Measurements from ENCODE around the gene ZNF536. TPM values are rescaled to one million over a fixed set of nuclear protein-coding genes. Genes with fewer than 3 reads are reported as not detected.

Gene ZNF536
- total RNA-seq, 1 experiment from 2014 or later, result not detected

- no peak for DNase-seq (ENCODE audit: low spot score)
- in situ Hi-C loops (cut with HindIII; ENCODE audit: low sequenced_read_pairs), result no loop called here
These were observed 12.2 kb upstream of the ZNF536 start for GRCh38 chr19:30359936-30360335.

GRCh38 chr19:30360376-30361106, 11.6 kb upstream of the ZNF536 start:
- no peak for DNase-seq (ENCODE audit: low spot score)
- in situ Hi-C loops (cut with HindIII; ENCODE audit: low sequenced_read_pairs), result no loop called here

- no peak for DNase-seq (ENCODE audit: low spot score)
- in situ Hi-C loops (cut with HindIII; ENCODE audit: low sequenced_read_pairs), result no loop called here
These were observed 11.1 kb upstream of the ZNF536 start for GRCh38 chr19:30361107-30361447.

- DNase-seq (ENCODE audit: low spot score), result no peak
- in situ Hi-C loops (cut with HindIII; ENCODE audit: low sequenced_read_pairs), result no loop called here
These were observed 10.5 kb upstream of the ZNF536 start for GRCh38 chr19:30361721-30362120.

GRCh38 chr19:30362156-30362754, 9.9 kb upstream of the ZNF536 start:
- no peak for DNase-seq (ENCODE audit: low spot score)
- in situ Hi-C loops (cut with HindIII; ENCODE audit: low sequenced_read_pairs), result no loop called here

- in situ Hi-C loops (cut with HindIII; ENCODE audit: low sequenced_read_pairs), result no loop called here
- DNase-seq (ENCODE audit: low spot score), result no peak
These were observed 9.1 kb upstream of the ZNF536 start for GRCh38 chr19:30363073-30363472.

- DNase-seq (ENCODE audit: low spot score), result no peak
- in situ Hi-C loops (cut with HindIII; ENCODE audit: low sequenced_read_pairs), result no loop called here
These were observed 7.1 kb upstream of the ZNF536 start for GRCh38 chr19:30364866-30365800.

- no peak for DNase-seq (ENCODE audit: low spot score)
- in situ Hi-C loops (cut with HindIII; ENCODE audit: low sequenced_read_pairs), result no loop called here
These were observed 5.9 kb upstream of the ZNF536 start for GRCh38 chr19:30366282-30366681.

GRCh38 chr19:30367006-30367405, 5.2 kb upstream of the ZNF536 start:
- in situ Hi-C loops (cut with HindIII; ENCODE audit: low sequenced_read_pairs), result no loop called here
- no peak for DNase-seq (ENCODE audit: low spot score)

GRCh38 chr19:30367421-30367820, 4.8 kb upstream of the ZNF536 start:
- in situ Hi-C loops (cut with HindIII; ENCODE audit: low sequenced_read_pairs), result no loop called here
- no peak for DNase-seq (ENCODE audit: low spot score)

- in situ Hi-C loops (cut with HindIII; ENCODE audit: low sequenced_read_pairs), result no loop called here
- no peak for DNase-seq (ENCODE audit: low spot score)
These were observed 2.4 kb upstream of the ZNF536 start for GRCh38 chr19:30369833-30370232.

- DNase-seq (ENCODE audit: low spot score), result no peak
- in situ Hi-C loops (cut with HindIII; ENCODE audit: low sequenced_read_pairs), result no loop called here
These were observed 885 bp upstream of the ZNF536 start for GRCh38 chr19:30371161-30371836.

GRCh38 chr19:30373593-30373992, 1.4 kb downstream of the ZNF536 start:
- in situ Hi-C loops (cut with HindIII; ENCODE audit: low sequenced_read_pairs), result no loop called here
- no peak for DNase-seq (ENCODE audit: low spot score)

- in situ Hi-C loops (cut with HindIII; ENCODE audit: low sequenced_read_pairs), result no loop called here
- DNase-seq (ENCODE audit: low spot score), result no peak
These were observed 2.3 kb downstream of the ZNF536 start for GRCh38 chr19:30374539-30374864.

- in situ Hi-C loops (cut with HindIII; ENCODE audit: low sequenced_read_pairs), result no loop called here
- DNase-seq (ENCODE audit: low spot score), result no peak
These were observed 2.8 kb downstream of the ZNF536 start for GRCh38 chr19:30374865-30375552.

GRCh38 chr19:30375553-30376031, 3.4 kb downstream of the ZNF536 start:
- DNase-seq (ENCODE audit: low spot score), result no peak
- in situ Hi-C loops (cut with HindIII; ENCODE audit: low sequenced_read_pairs), result no loop called here

- DNase-seq (ENCODE audit: low spot score), result no peak
- in situ Hi-C loops (cut with HindIII; ENCODE audit: low sequenced_read_pairs), result no loop called here
These were observed 4.1 kb downstream of the ZNF536 start for GRCh38 chr19:30376272-30376671.

- in situ Hi-C loops (cut with HindIII; ENCODE audit: low sequenced_read_pairs), result no loop called here
- DNase-seq (ENCODE audit: low spot score), result no peak
These were observed 4.7 kb downstream of the ZNF536 start for GRCh38 chr19:30376826-30377425.

- in situ Hi-C loops (cut with HindIII; ENCODE audit: low sequenced_read_pairs), result no loop called here
- no peak for DNase-seq (ENCODE audit: low spot score)
These were observed 6.5 kb downstream of the ZNF536 start for GRCh38 chr19:30378701-30379100.
